Measurements from ENCODE around the gene XIRP2. TPM values are rescaled to one million over a fixed set of nuclear protein-coding genes. Genes with fewer than 3 reads are reported as not detected.

XIRP2 gene
- total and polyA plus RNA-seq, 2 of the 8 experiments (the other 6 are each of a cell fraction or from before 2014, with no cell fraction given) = 0.11 TPM; not detected in 1

GRCh38 chr2:166959556-166959955 lies 71.3 kb downstream of the XIRP2 start:
- no peak overlapping the region for H4K5ac ChIP-seq (ENCODE audit: insufficient read length, low read depth, low read length)
- DNase-seq (ENCODE audit: low read depth in 1 of 2, low spot score in 2 of 2) (no peak), FAIRE-seq (no peak)
- H3K27ac ChIP-seq (ENCODE audit: low read depth, low read length) = no peak overlapping the region
- no peak overlapping the region for H2BK20ac ChIP-seq (ENCODE audit: low read length)
- H3K4ac ChIP-seq (replicated peaks; ENCODE audit: insufficient read length, low read depth, low read length) = no peak overlapping the region
- no peak overlapping the region for H3K9ac ChIP-seq (replicated peaks in 1 of 4; ENCODE audit: extremely low read depth in 1 of 4, low read depth in 3 of 4, low read length in 3 of 4)
- no peak overlapping the region for H3K4me2 ChIP-seq (ENCODE audit: insufficient read depth in 1 of 2, low read depth in 2 of 2, low read length in 2 of 2)
- no peak overlapping the region for H2AK5ac ChIP-seq (ENCODE audit: low read depth, low read length)
- no peak overlapping the region for H4K8ac ChIP-seq (ENCODE audit: extremely low read depth, insufficient read depth, low read length)
- no peak overlapping the region for H3K14ac ChIP-seq (ENCODE audit: insufficient read length)
- no peak overlapping the region for H3K23ac ChIP-seq (ENCODE audit: insufficient read length)
- H3K4me1 ChIP-seq (replicated peaks in 1 of 4; ENCODE audit: control insufficient read depth in 3 of 4, insufficient read depth in 4 of 4, low read length in 3 of 4) = peaks cover 0 to 5% (median 4%) of the 10 kb centered on the region in 4 experiments; a peak in 3 of 7 replicates
- H2BK5ac ChIP-seq (ENCODE audit: low read depth, low read length) = no peak overlapping the region
- H2AFZ ChIP-seq (ENCODE audit: low read length) = no peak overlapping the region
- H3K18ac ChIP-seq (ENCODE audit: extremely low read depth, low read length) = no peak overlapping the region
- no peak overlapping the region for H3K4me3 ChIP-seq (ENCODE audit: extremely low read depth in 1 of 4, insufficient read depth in 2 of 4, low read depth in 3 of 4, low read length in 4 of 4)
- H3K9me3 ChIP-seq (ENCODE audit: insufficient read depth in 2 of 2, low read depth in 1 of 2, low read length in 1 of 2) = no peaks in the 10 kb centered on the region
- no peak overlapping the region for H2BK15ac ChIP-seq (ENCODE audit: low read length)
- H3K23me2 ChIP-seq (ENCODE audit: low read depth, low read length) = no peaks in the 10 kb centered on the region
- 72% methylated on average over 1 of the region's 1 CpG; no CpG with 5 or more reads in 1 of the 2 experiments for WGBS, 2 experiments (ENCODE audit: extremely low coverage in 1 of 2, insufficient coverage in 1 of 2, insufficient read length in 1 of 2, insufficient replicate concordance in 2 of 2, low coverage in 1 of 2, low lambda C conversion rate in 2 of 2, missing lambda C conversion rate in 1 of 2)
- H4K91ac ChIP-seq (replicated peaks; ENCODE audit: insufficient read length, low read length) = no peak overlapping the region
- no peaks in the 10 kb centered on the region for H3K36me3 ChIP-seq (ENCODE audit: control insufficient read depth in 2 of 4, insufficient read depth in 4 of 4, low read length in 3 of 4)
- H3K79me1 ChIP-seq (ENCODE audit: low read depth, low read length) = no peaks in the 10 kb centered on the region
- ChIA-PET POLR2A (ENCODE audit: partially characterized antibody) (no interaction called here), CTCF (ENCODE audit: partially characterized antibody) (interaction anchor here (1.1 kb wide), 1 partner anchor 237 kb away, joined by 3 read pairs; no protein-coding TSS in a partner anchor)
- H2BK120ac ChIP-seq (replicated peaks; ENCODE audit: low read depth, low read length) = no peak overlapping the region
- TF ChIP-seq KDM1A (IDR thresholded peaks at IDR 0.05; ENCODE audit: borderline replicate concordance, low read length) (no peak), RFX5 (IDR thresholded peaks at IDR 0.05; ENCODE audit: borderline replicate concordance, low read depth, low read length) (no peak), NANOG (IDR thresholded peaks at IDR 0.05; ENCODE audit: insufficient read depth, low read depth, low read length, poor library complexity, severe bottlenecking) (no peak)
- H3K27me3 ChIP-seq (replicated peaks in 1 of 4; ENCODE audit: control insufficient read depth in 3 of 4, extremely low read depth in 1 of 4, insufficient read depth in 3 of 4, low read length in 3 of 4) = no peaks in the 10 kb centered on the region
- H3K56ac ChIP-seq (replicated peaks; ENCODE audit: insufficient read length, low read depth, low read length) = no peak overlapping the region
- no peaks in the 10 kb centered on the region for H3K79me2 ChIP-seq (ENCODE audit: control insufficient read depth in 1 of 2, insufficient read depth in 2 of 2, low read length in 2 of 2)
- no peak overlapping the region for H2BK12ac ChIP-seq (ENCODE audit: low read depth, low read length)
- H4K20me1 ChIP-seq (replicated peaks in 1 of 2; ENCODE audit: control insufficient read depth in 1 of 2, insufficient read depth in 2 of 2, low read length in 2 of 2) = no peaks in the 10 kb centered on the region

All from H1 (cell line).